Fibroblast of skin of left quadriceps (primary cell): Measurements from ENCODE around the gene MKS1.

ENCODE experiments used
- DNase-seq, 2 experiments: peaks; one replicate each; pipeline ENCODE4 v3.0.0-alpha.2; 2013; ENCODE audit warnings: low read depth in 2 of 2

Gene MKS1

GRCh38 chr17:58244963-58245362 is 25.9 kb upstream of the MKS1 start:
- DNase-seq = no peak

DNA sequence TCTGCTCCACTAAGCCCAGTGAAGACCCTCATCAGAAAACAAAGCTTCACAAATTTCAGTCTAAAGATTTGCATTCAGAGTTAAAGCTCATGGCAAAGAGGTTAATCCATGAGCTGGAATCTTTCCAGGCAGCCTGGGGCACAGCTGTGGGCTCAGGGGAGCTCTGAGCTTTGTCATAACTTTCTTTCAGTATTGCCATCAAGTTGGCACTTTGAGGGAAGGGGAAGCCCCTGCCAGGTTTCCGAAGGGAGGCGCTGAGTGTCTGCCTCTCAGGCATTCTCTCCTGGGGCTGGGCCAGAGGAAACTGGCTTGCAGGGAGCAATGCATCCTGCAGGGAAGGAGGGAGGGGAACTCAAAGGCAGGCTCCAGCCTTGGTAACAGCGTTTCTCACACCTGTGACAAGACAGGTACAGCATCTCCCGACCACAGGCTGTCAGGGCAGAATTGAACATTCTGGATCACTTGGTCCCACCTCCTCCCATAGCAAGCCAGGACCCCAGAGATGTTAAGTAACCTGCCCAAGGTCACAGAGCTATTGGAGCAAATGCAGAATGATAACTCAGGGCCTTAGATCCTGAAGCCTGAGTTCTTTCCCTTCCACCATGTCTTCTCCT is 23.2 kb upstream of the MKS1 start:
- DNase-seq = no peak

DNA sequence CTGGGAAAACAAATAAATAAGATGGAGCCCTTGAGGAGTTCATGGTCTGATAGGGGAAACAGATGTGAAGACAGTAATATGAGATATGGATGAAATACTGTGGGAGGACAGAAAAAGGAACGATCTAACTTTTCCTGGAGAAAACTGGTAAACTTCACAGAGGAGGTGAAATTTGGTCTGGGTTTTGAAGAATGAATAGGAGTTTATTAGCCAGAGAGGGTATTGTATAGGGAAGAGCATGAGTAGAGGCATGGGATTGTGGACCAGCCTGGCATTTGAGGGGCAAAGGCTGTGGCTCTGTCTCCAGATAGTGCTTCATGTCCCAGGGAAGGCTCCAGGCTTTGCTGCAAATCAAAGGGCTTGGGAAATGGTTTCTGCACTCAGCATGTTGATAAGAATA is 20.9 kb upstream of the MKS1 start:
- no peak for DNase-seq

DNA sequence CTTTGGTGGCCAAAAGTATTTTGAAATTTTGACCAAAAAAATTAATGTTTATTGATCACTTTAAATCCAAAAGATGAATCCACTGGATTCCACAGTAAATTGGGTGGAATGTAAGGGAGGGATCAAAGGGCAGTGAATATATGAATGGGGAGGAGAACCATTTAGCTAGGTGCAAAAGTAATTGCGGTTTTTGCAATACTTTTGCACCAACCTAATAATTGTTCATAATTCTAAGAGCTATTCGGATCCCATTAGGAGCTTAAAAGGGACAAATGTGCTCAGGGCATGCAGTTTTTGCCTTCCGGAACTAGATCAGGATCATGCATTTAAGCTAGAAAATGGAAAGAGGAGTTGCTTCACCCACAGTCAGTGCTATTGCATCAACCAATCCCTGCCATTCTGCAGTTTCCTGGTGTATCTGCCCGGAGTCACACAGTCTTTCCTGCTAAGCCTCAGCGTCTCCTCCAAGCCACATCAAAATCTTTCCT is 19.1 kb upstream of the MKS1 start, which contains the start of gene LPO:
Gene LPO (plus strand): TSS at position 438 of the 488 bp plus-strand sequence. CDS start 4,396 bp downstream, outside the sequence.
- DNase-seq = no peak

- no peak for DNase-seq
Measured at GRCh38 chr17:58236394-58236793, 17.3 kb upstream of the MKS1 start.

- no peak for DNase-seq
Measured at GRCh38 chr17:58235821-58236220, 16.8 kb upstream of the MKS1 start.

DNA sequence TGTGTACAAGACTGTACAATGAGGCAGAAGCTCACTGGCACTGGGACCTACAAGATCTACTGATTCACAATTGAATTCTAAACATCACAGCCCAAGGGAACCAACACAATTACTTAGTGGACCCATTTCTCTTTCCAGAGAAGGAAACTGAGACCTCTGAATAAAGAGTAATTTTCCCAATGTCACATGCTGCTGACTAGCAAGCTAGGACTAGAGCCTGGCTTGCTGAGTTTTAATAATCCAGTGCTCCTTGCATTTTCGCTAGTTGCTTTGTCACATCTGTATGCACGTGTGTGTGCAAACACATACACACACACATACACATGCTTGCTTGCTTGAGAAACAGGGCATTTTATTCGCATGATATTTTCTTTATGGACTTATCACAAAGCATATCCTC is 15.5 kb upstream of the MKS1 start:
- no peak for DNase-seq

GRCh38 chr17:58233543-58233942 is 14.5 kb upstream of the MKS1 start:
- no peak for DNase-seq

GRCh38 chr17:58232707-58233156 is 13.7 kb upstream of the MKS1 start:
- DNase-seq = peak; percentile 57

DNA sequence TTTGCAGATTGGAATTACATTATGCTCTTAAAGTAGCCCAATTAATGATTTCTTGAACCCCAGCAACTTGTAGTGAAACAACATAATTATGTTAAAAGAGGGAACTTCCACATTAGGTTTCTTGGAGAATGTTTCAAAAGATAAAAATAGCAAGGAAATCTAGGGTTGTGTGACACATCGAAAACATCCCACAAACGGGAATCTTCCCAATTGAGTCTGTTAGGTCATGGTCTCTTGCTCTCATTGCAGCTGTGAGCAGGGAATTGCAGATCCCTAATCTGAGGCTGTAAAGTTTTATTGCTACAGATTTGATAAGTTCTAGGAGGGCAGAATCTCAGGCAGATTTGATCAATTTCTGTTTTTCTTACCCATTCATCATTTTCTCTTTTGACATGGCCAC is 12.6 kb upstream of the MKS1 start:
- peak in 1 of 2 experiments; percentile 22 for DNase-seq

- DNase-seq = no peak
Measured at GRCh38 chr17:58229881-58230280, 10.8 kb upstream of the MKS1 start.

DNA sequence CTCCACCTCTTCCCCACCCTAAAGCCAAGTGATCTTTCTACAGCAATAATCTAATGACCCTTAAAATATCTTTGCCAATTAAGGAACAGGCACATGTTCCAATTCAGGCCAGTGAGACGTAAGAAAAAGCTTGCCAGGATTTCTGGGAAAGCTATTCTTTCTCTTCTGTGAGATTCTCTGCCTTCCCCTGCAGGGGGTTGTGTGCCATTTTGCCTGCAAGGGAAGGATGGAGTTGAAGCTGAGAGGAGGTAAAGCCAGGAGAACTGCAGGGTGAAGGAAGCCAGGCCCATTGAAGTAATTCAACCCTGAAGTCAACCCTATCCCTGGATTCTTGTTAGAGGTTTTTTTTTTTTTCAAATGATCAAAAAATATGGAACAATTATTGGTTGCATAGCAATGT is 10.3 kb upstream of the MKS1 start:
- no peak for DNase-seq

GRCh38 chr17:58228679-58229078 is 9.6 kb upstream of the MKS1 start:
- no peak for DNase-seq

- no peak for DNase-seq
Measured at GRCh38 chr17:58227733-58228132, 8.7 kb upstream of the MKS1 start.

DNA sequence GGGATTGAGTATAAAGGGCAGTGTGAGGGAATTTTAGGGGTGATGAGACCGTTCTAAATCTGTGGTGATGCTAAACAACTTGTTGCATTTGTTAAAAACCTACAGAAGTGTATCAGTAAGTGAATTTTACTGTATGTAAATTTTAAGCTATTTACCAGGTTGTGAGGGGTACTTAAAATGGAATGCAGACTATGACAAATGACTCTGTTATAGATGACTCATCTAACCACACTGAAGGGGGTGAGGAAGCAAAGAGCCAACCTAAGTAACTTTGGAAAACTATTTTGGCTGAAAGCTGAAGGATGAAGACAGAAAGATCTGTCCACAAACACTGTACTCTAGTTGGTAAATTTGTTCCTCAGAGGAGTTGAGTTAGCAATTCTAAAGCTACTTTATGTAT is 5.3 kb upstream of the MKS1 start:
- DNase-seq = peak; percentile 53 to 61

DNA sequence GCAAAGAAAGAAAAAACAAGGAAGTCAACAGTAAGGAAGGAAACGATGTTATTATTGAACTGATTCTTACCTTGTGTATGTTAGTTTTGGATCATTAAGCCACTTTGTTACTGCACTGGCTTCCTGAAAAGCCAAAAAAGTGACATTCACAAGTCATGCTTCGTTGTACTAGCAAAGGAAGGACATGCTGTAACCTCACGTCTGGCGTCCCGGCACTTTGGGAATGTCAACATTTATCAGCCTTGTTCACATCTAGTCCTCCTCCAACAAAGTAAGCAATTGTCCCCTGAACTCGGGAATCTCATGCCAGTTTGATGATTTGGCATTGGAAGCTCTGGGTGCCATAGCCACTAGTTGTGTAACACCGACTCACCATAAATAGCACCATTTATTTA is 731 bp upstream of the MKS1 start:
- DNase-seq = no peak

GRCh38 chr17:58217766-58218165 is 1.3 kb downstream of the MKS1 start:
- no peak for DNase-seq

DNA sequence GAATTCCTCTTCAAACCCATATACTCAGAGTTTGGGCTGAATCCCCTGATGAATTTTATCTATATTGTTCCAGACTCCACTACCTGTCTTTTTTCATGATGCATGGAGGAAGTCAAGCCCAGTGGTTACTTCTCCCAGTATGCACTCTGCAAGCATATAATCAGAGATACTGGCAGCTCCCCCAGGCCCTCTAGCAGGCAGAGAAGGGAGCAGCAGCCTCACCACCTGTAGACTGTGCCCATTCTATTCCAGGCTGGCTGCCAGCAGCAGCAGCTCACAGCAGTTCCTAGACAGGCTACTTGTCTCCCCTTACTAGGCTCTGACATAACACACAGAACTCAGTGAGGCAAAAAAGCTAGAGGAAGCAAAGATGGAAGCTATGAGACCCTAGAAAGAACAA is 3.4 kb downstream of the MKS1 start:
- DNase-seq = no peak

GRCh38 chr17:58210922-58211321 is 8.1 kb downstream of the MKS1 start:
- DNase-seq = no peak

DNA sequence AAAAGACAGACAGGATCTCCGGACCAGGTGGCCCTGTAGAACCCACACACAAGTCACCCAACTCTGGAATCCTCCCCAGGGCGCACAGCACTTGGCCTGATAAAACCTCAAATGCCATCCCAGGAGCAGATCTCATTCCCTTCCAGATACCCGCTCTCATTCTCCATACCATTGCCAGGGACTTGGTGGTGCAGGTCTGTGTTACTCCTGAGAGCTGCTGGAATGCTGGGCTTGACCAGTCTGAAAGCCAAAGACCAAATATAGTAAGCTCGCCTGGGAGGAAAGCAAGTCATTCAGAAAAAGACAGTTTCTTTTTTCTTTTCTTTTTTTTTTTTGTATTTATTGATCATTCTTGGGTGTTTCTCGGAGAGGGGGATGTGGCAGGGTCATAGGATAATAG is 10.7 kb downstream of the MKS1 start:
- DNase-seq = no peak

GRCh38 chr17:58207451-58207850 is 11.6 kb downstream of the MKS1 start:
- no peak for DNase-seq

- no peak for DNase-seq
Measured at GRCh38 chr17:58205936-58206335, 13.1 kb downstream of the MKS1 start.

DNA sequence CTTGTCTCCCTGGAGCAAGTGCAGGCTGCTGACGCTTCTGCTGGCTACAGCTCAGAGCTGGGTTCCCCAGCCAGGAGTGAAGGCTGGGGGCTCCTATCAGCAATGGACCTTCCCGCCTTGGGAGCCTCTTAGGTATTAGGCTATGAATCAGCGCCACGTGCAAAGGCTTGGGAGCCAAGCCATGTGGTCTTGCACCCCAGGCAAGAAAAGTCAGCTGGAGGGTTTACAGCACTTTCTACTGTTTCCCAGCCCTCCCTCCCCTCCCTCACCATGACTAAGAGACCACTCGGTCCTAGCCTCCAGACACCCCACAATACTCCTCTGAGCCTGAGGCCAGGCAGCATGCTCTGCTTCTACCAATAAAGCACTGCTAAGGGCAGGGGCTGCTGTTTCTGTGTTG is 14.3 kb downstream of the MKS1 start:
- no peak for DNase-seq

- no peak for DNase-seq
Measured at GRCh38 chr17:58202859-58203258, 16.2 kb downstream of the MKS1 start.
